Endodermal cell (in vitro differentiated cells): Measurements from ENCODE around the gene CAPN2. TPM values are rescaled to one million over a fixed set of nuclear protein-coding genes. Genes with fewer than 3 reads are reported as not detected.

ENCODE experiments used
- DNase-seq: peaks from one replicate; pipeline ENCODE4 v3.0.0-alpha.2; 2017
- H3K27ac ChIP-seq: 2 replicates; pipeline ENCODE4 v1.5.1; 2013; ENCODE audit warnings: mild to moderate bottlenecking, low read depth, low read length, moderate library complexity
- H3K27me3 ChIP-seq: 2 replicates; pipeline ENCODE4 v1.6.1; 2013; ENCODE audit warnings: mild to moderate bottlenecking, low read length, moderate library complexity; ENCODE audit not compliant: insufficient read depth, control insufficient read depth, poor library complexity, severe bottlenecking
- H3K36me3 ChIP-seq: 2 replicates; pipeline ENCODE4 v1.7.0; 2013; ENCODE audit warnings: mild to moderate bottlenecking, low read length, moderate library complexity; ENCODE audit not compliant: control insufficient read depth, insufficient read depth
- H3K4me1 ChIP-seq: one replicate; pipeline ENCODE4 v1.7.0; 2013; ENCODE audit warnings: low read length; ENCODE audit not compliant: control insufficient read depth, insufficient read depth
- H3K4me3 ChIP-seq: 2 replicates; pipeline ENCODE4 v1.5.1; 2013; ENCODE audit warnings: mild to moderate bottlenecking, low read length, moderate library complexity
- H3K9ac ChIP-seq: 2 replicates; pipeline ENCODE4 v1.6.1; 2013; ENCODE audit warnings: mild to moderate bottlenecking, low read length, moderate library complexity; ENCODE audit not compliant: poor library complexity, severe bottlenecking; ENCODE audit errors: extremely low read depth
- H3K9me3 ChIP-seq: 2 replicates; pipeline ENCODE4 v1.6.1; 2013; ENCODE audit warnings: mild to moderate bottlenecking, low read length, moderate library complexity; ENCODE audit not compliant: control insufficient read depth
- H3K27ac Mint-ChIP-seq: 2 replicates; pipeline ENCODE4 v1.8.0; 2020; ENCODE audit warnings: mixed read lengths
- H3K27me3 Mint-ChIP-seq: 2 replicates; pipeline ENCODE4 v1.8.0; 2021; ENCODE audit warnings: mild to moderate bottlenecking, mixed read lengths; ENCODE audit not compliant: insufficient read depth
- H3K36me3 Mint-ChIP-seq: 2 replicates; pipeline ENCODE4 v1.8.0; 2020; ENCODE audit warnings: low read depth, mixed read lengths
- H3K4me1 Mint-ChIP-seq: 2 replicates; pipeline ENCODE4 v1.8.0; 2020; ENCODE audit warnings: mixed read lengths
- H3K4me3 Mint-ChIP-seq: 2 replicates; pipeline ENCODE4 v1.8.0; 2020; ENCODE audit warnings: mild to moderate bottlenecking, moderate library complexity, mixed read lengths
- H3K9me3 Mint-ChIP-seq: 2 replicates; pipeline ENCODE4 v1.8.0; 2020; ENCODE audit warnings: mild to moderate bottlenecking, mixed read lengths
- WGBS, 2 experiments: methylation state at CpG; one replicate each; pipeline versions ENCODE4 v1.1.5 to v1.1.7; 2013; ENCODE audit warnings: missing lambda C conversion rate in 2 of 2, mixed read lengths in 1 of 2; ENCODE audit not compliant: insufficient coverage in 1 of 2, insufficient read length in 1 of 2; 5-methylcytosine and 5-hydroxymethylcytosine counted together
- total RNA-seq, 2 donors: library from RNA; stranded (reverse); fragmentation: NEBNext Ultra II Directional in 1 of 2; extraction: Animal tissue kit (Norgen Biotek cat#: 25700) in 1 of 2; gene quantifications; 2 replicates in 1 of 2; 3 replicates in 1 of 2; pipeline ENCODE4 v1.2.1, GENCODE V29; 2021
- TF ChIP-seq, protein P1 (sequence below): fragments of 200-600 bp; sonication (generic); conservative IDR thresholded peaks from 2 replicates; pipeline ENCODE4 v1.5.0; 2021; ENCODE audit warnings: antibody characterized with exemption, mild to moderate bottlenecking

Gene CAPN2
- total RNA-seq, 2 donors from 2014 or later = 49.2 to 49.7 TPM

DNA sequence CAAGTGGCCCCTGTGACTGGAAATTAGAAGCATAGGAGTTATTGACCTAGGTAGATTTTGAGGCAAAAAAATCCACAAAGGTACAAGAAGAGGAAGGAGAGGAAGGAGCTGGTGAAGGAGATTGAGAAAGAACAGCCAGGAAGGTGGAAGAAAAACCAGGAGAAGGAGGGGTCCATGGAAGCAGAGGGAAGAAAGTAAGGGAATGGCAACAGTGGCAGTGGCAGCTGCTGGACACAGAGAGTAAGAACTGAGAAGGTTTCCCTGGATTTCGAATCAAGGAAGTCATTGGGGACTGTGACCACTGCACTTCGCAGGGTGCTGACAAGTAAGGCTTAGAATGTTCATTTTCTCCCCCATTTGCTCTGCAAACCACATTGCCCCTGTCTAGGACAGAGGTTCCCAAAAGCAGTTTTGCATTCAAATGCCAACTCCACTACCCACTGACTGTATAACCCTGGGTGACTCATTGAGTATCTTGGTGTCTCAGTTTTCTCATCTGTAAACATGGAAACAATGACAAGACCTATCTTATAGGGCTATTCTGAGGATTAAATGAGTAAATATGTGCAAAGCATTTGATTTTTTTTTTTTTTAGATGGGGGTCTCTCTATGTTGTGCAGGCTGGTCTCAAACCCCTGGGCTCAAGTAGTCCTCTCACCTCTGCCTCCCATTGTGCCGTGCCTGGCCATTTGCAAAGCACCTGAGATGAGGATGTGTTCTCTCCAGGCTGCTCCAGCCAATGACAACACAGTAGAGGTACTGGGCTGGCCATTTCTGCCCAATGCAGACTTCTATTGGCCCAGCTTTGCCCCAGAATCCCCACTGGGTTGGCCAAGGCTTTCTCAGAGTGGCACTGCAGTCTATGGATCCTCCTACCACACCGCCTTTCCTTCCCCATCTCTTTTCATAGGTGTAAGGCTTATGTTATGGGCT is 9.3 kb upstream of the CAPN2 start:
- peaks cover 26% of the 10 kb centered on the region for H3K4me1 Mint-ChIP-seq
- Histone ChIP-seq H3K36me3 (no peaks in the 10 kb centered on the region), H3K27ac (no peak overlapping the region), H3K4me3 (no peak overlapping the region), H3K4me1 (peaks cover 5% of the 10 kb centered on the region), H3K9ac (no peak overlapping the region), H3K9me3 (no peaks in the 10 kb centered on the region), H3K27me3 (no peaks in the 10 kb centered on the region)
- no peaks in the 10 kb centered on the region for H3K36me3 Mint-ChIP-seq
- no peak overlapping the region for H3K27ac Mint-ChIP-seq
- no peaks in the 10 kb centered on the region for H3K9me3 Mint-ChIP-seq
- 77 to 84% methylated on average over 3 to 4 of the region's 4 CpGs for WGBS, 2 experiments
- peak; percentile 59 for DNase-seq
- H3K4me3 Mint-ChIP-seq = no peak overlapping the region
- peaks cover 20% of the 10 kb centered on the region for H3K27me3 Mint-ChIP-seq
- TF ChIP-seq, protein P1, sequence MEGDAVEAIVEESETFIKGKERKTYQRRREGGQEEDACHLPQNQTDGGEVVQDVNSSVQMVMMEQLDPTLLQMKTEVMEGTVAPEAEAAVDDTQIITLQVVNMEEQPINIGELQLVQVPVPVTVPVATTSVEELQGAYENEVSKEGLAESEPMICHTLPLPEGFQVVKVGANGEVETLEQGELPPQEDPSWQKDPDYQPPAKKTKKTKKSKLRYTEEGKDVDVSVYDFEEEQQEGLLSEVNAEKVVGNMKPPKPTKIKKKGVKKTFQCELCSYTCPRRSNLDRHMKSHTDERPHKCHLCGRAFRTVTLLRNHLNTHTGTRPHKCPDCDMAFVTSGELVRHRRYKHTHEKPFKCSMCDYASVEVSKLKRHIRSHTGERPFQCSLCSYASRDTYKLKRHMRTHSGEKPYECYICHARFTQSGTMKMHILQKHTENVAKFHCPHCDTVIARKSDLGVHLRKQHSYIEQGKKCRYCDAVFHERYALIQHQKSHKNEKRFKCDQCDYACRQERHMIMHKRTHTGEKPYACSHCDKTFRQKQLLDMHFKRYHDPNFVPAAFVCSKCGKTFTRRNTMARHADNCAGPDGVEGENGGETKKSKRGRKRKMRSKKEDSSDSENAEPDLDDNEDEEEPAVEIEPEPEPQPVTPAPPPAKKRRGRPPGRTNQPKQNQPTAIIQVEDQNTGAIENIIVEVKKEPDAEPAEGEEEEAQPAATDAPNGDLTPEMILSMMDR = no peak

DNA sequence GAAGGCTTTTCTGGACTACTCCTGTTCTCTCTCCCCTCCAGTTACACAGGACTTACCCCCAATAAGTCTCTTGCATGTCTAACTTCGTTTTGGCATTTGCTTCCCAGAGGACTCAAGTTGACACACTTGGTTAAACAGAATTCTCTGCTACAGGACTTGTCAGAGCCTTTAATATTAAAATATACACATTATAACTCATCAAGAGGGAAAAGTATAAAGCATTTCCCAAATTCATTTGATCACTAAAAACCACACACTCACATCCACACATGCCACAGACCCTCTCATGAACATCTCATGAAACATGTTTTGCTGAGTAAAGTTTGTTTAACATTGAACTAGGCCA is 8.7 kb upstream of the CAPN2 start:
- H3K9ac ChIP-seq = no peak overlapping the region
- 81 to 89% methylated on average over 1 of the region's 1 CpG for WGBS, 2 experiments
- peaks cover 5% of the 10 kb centered on the region for H3K4me1 ChIP-seq
- no peaks in the 10 kb centered on the region for H3K36me3 Mint-ChIP-seq
- TF ChIP-seq, protein P1 = no peak
- no peaks in the 10 kb centered on the region for H3K36me3 ChIP-seq
- no peaks in the 10 kb centered on the region for H3K9me3 ChIP-seq
- no peak overlapping the region for H3K27ac Mint-ChIP-seq
- no peaks in the 10 kb centered on the region for H3K27me3 ChIP-seq
- no peak overlapping the region for H3K4me3 Mint-ChIP-seq
- peaks cover 23% of the 10 kb centered on the region for H3K27me3 Mint-ChIP-seq
- H3K4me1 Mint-ChIP-seq = peaks cover 27% of the 10 kb centered on the region
- no peak overlapping the region for H3K27ac ChIP-seq
- no peak overlapping the region for H3K4me3 ChIP-seq
- peak; percentile 11 for DNase-seq
- no peaks in the 10 kb centered on the region for H3K9me3 Mint-ChIP-seq

DNA sequence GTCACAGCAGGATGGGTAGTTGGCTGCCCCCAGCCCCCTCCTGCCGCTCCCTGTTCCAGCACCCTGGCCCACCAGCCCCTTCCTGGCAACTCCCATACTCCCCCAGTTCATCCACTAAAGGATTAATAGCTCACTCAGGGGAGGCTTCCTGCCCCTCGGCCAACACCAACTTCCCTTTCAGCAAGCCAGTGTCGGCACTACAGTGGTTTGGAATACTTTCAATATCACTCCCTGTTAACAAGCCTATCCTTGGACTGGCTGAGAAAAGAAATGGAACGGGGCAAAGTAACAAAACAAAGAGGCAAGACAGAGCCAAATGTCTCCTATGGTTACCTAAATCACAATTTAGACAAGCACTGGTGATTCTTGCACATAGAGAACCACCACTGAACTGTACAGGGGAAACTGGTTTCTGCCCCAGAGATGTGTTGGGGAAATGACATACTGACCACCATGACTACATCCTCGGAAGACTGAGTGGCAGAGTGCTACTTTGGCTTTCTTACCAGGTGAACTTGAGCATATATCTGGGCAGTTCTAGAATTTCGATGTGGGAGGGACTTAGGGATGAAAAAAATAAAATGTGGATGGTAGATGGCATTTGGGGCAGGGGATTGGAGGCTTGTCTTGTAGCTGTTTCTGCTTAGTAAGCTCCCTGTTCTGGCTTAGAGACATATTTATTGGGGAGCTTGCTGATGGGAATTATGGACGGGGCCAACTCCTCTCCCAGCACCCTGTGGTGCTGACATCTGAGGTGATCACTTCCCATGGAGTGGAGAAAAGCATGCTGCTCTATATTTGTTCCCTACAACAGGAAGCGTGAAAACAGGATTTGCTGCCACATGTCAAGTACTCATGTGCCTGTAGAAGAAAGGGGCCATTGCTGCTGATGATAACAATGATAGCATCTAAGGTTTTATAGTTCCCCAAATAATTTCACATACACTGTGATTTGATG is 7.1 kb upstream of the CAPN2 start:
- H3K36me3 Mint-ChIP-seq = no peaks in the 10 kb centered on the region
- no peak overlapping the region for H3K4me3 Mint-ChIP-seq
- Histone ChIP-seq H3K9me3 (no peaks in the 10 kb centered on the region), H3K27ac (no peak overlapping the region), H3K4me3 (no peak overlapping the region), H3K4me1 (peaks cover 5% of the 10 kb centered on the region), H3K27me3 (no peaks in the 10 kb centered on the region), H3K36me3 (no peaks in the 10 kb centered on the region), H3K9ac (no peak overlapping the region)
- peak; percentile 43 for DNase-seq
- H3K27me3 Mint-ChIP-seq = peaks cover 22% of the 10 kb centered on the region
- no peak overlapping the region for H3K27ac Mint-ChIP-seq
- peaks cover 33% of the 10 kb centered on the region for H3K4me1 Mint-ChIP-seq
- no peaks in the 10 kb centered on the region for H3K9me3 Mint-ChIP-seq
- 86 to 94% methylated on average over 4 to 8 of the region's 8 CpGs for WGBS, 2 experiments
- TF ChIP-seq, protein P1 = no peak
